HL-60/S4 treated with retinoic acid at 250 ng/mL for 4 days and 3 days (cell line): ENCODE results near the gene SLC25A20.
"Not testable (repeated sequence)": the region's sequence is repeated elsewhere in the genome, so short reads cannot be mapped to it uniquely, and the experiment has no call there.

Source experiments
- in situ Hi-C: fragments of 300-500 bp; cut with MboI; formaldehyde crosslinking; loops from 2 replicates; pipeline ENCODE4 v1.7.0; 2022; ENCODE audit warnings: low sequenced_read_pairs

The SLC25A20 gene

GRCh38 chr3:48847504-48848423, 50.9 kb downstream of the SLC25A20 start, which contains the start of gene PRKAR2A:
Gene PRKAR2A (minus strand): TSS chr3:48847874. CDS start chr3:48847596, 278 bp downstream.
- in situ Hi-C loops: no loop called here

GRCh38 chr3:48847053-48847503, 51.6 kb downstream of the SLC25A20 start:
- in situ Hi-C loops: no loop called here

GRCh38 chr3:48845170-48845569, 53.5 kb downstream of the SLC25A20 start:
- in situ Hi-C loops: no loop called here

GRCh38 chr3:48837163-48837562, 61.5 kb downstream of the SLC25A20 start:
- in situ Hi-C loops: no loop called here

GRCh38 chr3:48835650-48836366, 62.9 kb downstream of the SLC25A20 start:
- in situ Hi-C loops: no loop called here

- in situ Hi-C loops: no loop called here
These were observed 66.0 kb downstream of the SLC25A20 start for GRCh38 chr3:48832684-48833083.

- in situ Hi-C loops: no loop called here
These were observed 68.0 kb downstream of the SLC25A20 start for GRCh38 chr3:48830715-48831114.

- in situ Hi-C loops: not testable (repeated sequence)
These were observed 69.2 kb downstream of the SLC25A20 start for GRCh38 chr3:48829525-48829924.

- in situ Hi-C loops: not testable (repeated sequence)
These were observed 70.8 kb downstream of the SLC25A20 start for GRCh38 chr3:48827874-48828273.

GRCh38 chr3:48826451-48826850, 72.2 kb downstream of the SLC25A20 start:
- in situ Hi-C loops: no loop called here

- in situ Hi-C loops: no loop called here
These were observed 77.9 kb downstream of the SLC25A20 start for GRCh38 chr3:48820612-48821324.

- in situ Hi-C loops: no loop called here
These were observed 79.2 kb downstream of the SLC25A20 start for GRCh38 chr3:48819234-48820221.

- in situ Hi-C loops: no loop called here
These were observed 87.2 kb downstream of the SLC25A20 start for GRCh38 chr3:48811524-48811923.
